IPS DF 4.7 (cell line): Measurements from ENCODE around the gene BABAM2.
"Not testable (repeated sequence)": the region's sequence is repeated elsewhere in the genome, so short reads cannot be mapped to it uniquely, and the experiment has no call there.

ENCODE experiments used
- DNase-seq: peaks from one replicate; pipeline ENCODE4 v3.0.0-alpha.2; 2013; ENCODE audit warnings: low spot score; ENCODE audit errors: extremely low read depth

Gene BABAM2

GRCh38 chr2:27942612-27943547, 52.4 kb downstream of the BABAM2 start:
- no peak for DNase-seq

- DNase-seq = no peak
Observed at GRCh38 chr2:27946530-27947060, 56.1 kb downstream of the BABAM2 start.

- no peak for DNase-seq
Observed at GRCh38 chr2:27952070-27952469, 61.5 kb downstream of the BABAM2 start.

GRCh38 chr2:27953077-27953476, 62.5 kb downstream of the BABAM2 start:
- no peak for DNase-seq

- DNase-seq = no peak
Observed at GRCh38 chr2:27954221-27954673, 63.7 kb downstream of the BABAM2 start.

- no peak for DNase-seq
Observed at GRCh38 chr2:27954771-27955383, 64.3 kb downstream of the BABAM2 start.

- no peak for DNase-seq
Observed at GRCh38 chr2:27955384-27956161, 65.0 kb downstream of the BABAM2 start.

- no peak for DNase-seq
Observed at GRCh38 chr2:27956888-27957287, 66.4 kb downstream of the BABAM2 start.

- no peak for DNase-seq
Observed at GRCh38 chr2:27958711-27959378, 68.3 kb downstream of the BABAM2 start.

GRCh38 chr2:27959496-27959895, 69.0 kb downstream of the BABAM2 start:
- no peak for DNase-seq

- no peak for DNase-seq
Observed at GRCh38 chr2:27960237-27960912, 69.8 kb downstream of the BABAM2 start.

- no peak for DNase-seq
Observed at GRCh38 chr2:27962006-27962405, 71.5 kb downstream of the BABAM2 start.

GRCh38 chr2:27963472-27963871, 72.9 kb downstream of the BABAM2 start:
- no peak for DNase-seq

GRCh38 chr2:27964067-27964466, 73.5 kb downstream of the BABAM2 start:
- DNase-seq = no peak

- DNase-seq = no peak
Observed at GRCh38 chr2:27965841-27966240, 75.3 kb downstream of the BABAM2 start.

- no peak for DNase-seq
Observed at GRCh38 chr2:27966466-27966865, 75.9 kb downstream of the BABAM2 start.

GRCh38 chr2:27967076-27967475, 76.5 kb downstream of the BABAM2 start:
- DNase-seq = no peak

GRCh38 chr2:27968045-27968444, 77.5 kb downstream of the BABAM2 start:
- not testable (repeated sequence) for DNase-seq

- not testable (repeated sequence) for DNase-seq
Observed at GRCh38 chr2:27968957-27969356, 78.4 kb downstream of the BABAM2 start.

GRCh38 chr2:27972311-27972710, 81.8 kb downstream of the BABAM2 start:
- DNase-seq = no peak
